Retina (tissue), 1 donor: ENCODE results near the gene ZNF20.
A peak's percentile ranks its signal among the peaks of the same experiment; 100 is the strongest.

ENCODE experiments used
- DNase-seq: peaks from one replicate; pipeline ENCODE4 v3.0.0-alpha.2; 2016

ZNF20 gene

DNA sequence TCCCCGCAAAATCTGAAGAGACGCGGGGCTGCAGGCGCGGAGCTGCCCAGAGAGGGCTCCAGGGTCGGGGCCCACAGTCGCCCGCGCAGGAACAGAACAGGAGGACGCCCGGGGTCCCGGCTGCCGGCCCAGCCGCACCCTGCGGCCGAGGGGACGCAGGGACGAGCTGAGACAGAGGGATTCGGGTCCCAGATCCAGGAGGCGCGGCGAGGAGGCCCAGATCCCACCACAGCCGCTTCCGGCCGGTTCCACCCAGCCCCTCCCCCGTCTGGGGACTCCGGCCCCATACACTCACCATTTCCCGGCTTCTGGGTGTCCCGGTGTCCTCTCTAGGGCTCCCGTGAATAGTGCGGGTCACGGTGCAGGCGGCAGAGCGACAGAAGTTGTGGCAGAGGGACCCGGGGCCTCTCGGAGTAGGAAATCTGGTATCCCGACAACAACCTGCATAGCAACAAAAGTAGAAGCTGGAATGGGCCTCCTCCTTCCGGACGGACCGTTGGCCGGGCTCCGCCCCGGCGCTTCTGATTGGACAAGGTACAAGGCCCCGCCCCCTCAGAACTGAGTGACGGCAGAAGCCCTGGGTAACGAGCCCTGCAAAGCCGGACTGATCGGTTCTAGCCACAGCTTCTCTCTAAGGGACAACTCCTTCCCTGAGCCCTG, at the start of gene ZNF20:
TSS of gene ZNF20 (minus strand) at position 466 of the 660 bp plus-strand sequence. CDS start at position 298, 168 bp downstream.
- peak; percentile 96 for DNase-seq

GRCh38 chr19:12187625-12188024, 47.5 kb upstream of the ZNF20 start:
- no peak for DNase-seq

GRCh38 chr19:12180377-12180776, 40.2 kb upstream of the ZNF20 start:
- DNase-seq: no peak

- no peak for DNase-seq
Observed at GRCh38 chr19:12166626-12167025, 26.5 kb upstream of the ZNF20 start.

GRCh38 chr19:12163826-12164225, 23.7 kb upstream of the ZNF20 start:
- DNase-seq: no peak

DNA sequence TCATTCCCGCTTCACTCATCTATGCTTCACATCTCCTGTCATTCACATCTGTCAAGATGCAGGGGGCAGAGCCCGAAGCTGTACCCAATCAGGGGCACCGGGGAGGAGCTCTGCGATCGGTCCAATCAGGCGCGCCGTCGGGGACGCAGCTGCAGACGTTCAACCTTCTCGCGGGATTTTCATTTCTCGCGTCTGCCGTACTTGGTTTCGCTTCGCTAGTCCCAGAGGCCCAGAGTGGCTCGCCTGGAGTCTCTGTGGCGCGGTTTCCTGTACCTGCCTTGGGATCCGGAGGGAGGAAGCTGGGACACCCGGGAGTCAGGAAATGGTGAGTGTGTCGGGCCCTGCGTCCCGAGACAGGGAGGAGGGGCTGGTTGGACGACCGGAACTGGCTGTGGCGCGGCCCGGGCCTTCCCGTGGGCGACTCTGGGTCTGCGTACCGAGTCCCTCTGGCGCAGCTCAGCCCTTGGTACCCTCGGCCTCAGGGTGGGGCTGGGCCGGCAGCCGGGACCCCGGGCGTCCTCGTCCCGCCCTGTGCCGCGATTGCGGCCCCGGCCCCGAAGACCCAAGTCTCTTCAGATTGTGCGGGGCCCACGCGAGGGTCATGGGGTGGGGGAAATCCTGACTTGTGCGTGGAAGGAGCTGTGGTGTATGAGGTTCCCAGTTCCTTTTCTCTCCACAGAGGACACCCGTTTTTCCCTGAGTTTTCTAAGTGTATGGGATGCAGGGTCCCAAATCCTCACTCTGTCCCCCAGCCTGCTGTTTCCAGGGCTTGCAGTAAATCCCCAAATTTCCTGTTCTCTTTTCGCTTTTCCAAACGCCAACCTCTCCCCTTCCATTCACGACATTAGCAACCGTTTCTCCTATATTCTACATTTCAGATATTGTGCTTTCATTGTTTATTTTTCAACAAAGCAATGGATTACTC, 23.0 kb upstream of the ZNF20 start, which contains the start of gene ZNF136:
TSS of gene ZNF136 (plus strand) at position 215 of the 925 bp plus-strand sequence. CDS start at position 323, 108 bp downstream.
- peak; percentile 95 for DNase-seq

DNA sequence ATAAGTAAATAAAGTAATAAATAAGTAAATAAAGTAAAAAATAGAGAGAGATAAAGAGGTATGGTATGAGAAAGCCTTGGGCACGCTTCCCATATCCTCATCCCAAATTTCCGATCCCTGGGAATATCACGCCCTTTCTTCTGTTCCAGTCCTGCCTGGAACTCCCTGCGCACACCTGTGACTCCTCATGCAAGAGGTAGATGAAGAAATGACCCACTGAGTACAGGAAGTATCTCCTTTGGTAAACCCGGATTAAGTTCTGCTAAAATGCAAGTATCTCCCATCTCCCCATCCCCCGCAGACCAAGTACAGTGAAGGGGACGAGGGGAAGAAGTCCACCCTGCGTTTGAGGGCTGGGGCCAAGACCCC, 22.3 kb upstream of the ZNF20 start:
- no peak for DNase-seq

GRCh38 chr19:12159773-12160414, 19.7 kb upstream of the ZNF20 start:
- no peak for DNase-seq

DNA sequence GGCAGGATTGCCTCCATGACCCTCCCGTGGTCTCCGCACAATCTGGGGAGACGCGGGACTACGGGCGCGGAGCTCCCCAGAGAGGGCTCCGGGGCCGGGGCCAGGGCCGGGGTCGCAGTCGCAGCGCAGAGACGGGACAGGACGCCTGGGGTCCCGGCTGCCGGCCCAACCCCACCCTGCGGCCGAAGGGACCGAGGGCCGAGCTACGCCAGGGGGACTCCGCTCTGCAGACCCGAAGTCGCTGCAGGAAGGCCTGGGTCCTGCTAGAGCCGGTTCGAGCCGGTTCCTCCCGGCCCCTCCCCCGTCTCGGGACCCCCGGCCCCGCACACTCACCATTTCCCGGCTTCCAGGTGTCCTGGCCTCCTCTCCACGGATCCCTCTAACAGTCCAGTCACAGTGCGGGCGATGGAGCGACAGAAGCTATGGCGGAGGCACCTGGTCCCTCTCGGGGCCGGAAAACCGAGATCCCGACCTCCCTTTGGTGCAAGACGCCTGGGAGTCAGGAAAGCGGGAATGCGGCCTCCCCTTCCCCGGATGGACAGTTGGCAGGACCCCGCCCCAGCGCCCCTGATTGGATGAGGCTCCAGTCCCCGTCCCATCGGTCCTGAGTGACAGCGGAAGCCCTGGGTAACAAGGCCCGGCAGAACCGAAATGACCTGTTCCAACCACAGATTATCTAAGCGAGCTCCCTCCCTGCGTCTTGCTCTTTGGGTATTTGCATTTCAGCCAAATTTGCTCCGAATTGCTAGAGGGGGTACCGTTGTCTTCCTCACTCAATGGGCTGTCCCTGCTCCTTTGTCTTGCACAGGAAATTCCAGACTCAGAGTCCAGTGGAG, 16.3 kb upstream of the ZNF20 start, which contains the start of gene ZNF625:
TSS of gene ZNF625 (minus strand) at position 512 of the 836 bp plus-strand sequence. CDS start at position 336, 176 bp downstream.
- peak; percentile 94 for DNase-seq

DNA sequence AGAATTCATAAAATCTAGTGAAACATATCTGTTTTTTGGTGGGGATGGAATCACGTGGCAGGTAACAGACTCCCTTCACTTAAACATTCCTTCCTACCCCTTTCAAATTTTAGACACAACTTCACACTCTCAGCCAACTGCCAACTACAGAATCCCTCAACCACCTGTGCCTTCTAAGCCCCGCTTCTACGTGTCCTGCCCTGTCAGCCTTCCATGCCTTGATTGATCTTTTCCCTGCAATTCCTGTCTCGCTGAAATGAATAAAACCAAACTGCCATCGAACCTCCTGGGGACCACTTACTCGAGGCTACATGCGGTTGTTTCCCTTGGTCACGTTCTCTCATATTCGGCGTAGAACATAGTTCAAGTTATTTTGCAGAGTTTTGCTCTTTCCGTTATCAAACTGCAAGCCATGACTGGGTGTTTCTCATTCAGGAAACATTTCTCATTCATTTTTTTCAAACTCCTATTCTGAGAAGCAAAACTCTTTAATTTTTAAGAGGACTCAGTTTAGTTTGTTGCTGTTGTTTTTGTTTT, 15.2 kb upstream of the ZNF20 start:
- no peak for DNase-seq

DNA sequence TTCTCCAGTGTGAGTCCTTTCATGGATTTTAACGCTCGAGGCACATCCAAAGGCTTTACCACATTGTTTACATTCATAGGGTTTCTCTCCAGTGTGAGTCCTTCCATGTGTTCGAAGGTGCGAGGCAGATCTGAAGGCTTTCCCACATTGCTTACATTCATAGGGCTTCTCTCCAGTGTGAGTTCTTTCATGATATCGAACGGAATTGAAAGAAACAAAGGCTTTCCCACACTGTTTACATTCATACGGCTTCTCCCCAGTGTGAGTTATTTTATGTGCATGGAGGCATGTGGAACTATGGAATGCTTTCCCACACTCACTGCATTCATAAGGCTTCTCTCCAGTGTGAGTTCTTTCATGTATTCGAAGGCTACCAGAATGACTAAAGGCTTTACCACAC, 5.2 kb upstream of the ZNF20 start:
- DNase-seq: no peak

GRCh38 chr19:12141405-12141736, 1.2 kb upstream of the ZNF20 start:
- DNase-seq: no peak

DNA sequence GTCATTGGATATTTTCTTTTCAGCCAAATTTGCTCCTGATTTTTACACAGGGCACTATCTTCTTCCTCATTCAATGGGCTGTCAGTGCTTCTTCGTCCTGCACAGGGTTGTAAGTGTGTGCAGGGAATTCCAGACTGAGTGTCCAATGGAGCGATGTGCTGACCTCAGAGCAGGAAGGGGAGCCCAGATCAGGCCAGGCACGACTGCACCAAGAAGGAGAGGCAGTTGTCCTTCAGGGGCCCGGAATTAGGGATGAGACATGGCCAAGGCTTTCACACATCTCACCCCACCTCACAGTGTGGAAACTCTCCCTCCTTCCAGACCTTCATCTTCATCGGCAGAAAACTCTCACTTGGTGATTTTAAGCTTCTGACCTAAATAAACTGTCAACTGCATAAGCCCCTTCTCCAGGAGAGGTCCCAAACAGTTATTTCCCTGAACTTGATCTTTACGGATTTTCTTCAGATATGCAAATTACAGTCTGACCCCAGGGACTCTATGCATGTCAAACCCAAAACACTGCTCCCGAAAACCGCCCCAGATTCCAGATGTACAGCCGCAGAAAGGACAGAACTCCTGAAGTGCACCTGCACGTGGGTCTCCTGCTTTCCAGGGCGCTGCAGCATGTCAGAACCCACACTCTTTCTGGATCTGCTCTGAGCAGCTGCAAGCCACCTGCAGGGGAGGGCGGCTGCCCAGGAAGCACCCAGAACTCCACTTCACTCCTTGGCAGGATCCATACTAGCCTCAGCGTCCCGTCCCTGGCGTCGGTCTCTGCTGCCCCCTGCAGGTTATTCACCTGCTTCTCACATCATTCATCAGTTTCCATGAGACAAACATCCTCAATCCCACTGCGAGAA, 625 bp upstream of the ZNF20 start:
- DNase-seq: peak; percentile 88

DNA sequence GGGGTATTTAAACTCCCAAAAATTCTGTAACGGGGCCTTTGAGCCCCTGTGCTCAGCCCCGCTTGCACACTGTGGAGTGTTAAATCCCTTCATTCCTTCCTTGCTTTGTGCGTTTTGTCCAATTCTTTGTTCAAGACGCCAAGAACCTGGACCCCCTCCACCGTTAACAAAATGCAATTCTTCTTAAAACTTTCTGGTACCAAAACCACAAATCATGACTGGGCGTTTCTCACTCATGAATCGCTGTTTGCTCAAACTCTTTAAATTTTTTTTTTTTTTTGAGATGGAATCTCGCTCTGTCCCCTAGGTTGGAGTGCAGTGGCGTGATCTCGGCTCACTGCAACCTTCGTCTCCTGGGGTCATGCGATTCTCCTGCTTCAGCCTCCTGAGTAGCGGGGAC, 881 bp downstream of the ZNF20 start:
- DNase-seq: peak; percentile 34

DNA sequence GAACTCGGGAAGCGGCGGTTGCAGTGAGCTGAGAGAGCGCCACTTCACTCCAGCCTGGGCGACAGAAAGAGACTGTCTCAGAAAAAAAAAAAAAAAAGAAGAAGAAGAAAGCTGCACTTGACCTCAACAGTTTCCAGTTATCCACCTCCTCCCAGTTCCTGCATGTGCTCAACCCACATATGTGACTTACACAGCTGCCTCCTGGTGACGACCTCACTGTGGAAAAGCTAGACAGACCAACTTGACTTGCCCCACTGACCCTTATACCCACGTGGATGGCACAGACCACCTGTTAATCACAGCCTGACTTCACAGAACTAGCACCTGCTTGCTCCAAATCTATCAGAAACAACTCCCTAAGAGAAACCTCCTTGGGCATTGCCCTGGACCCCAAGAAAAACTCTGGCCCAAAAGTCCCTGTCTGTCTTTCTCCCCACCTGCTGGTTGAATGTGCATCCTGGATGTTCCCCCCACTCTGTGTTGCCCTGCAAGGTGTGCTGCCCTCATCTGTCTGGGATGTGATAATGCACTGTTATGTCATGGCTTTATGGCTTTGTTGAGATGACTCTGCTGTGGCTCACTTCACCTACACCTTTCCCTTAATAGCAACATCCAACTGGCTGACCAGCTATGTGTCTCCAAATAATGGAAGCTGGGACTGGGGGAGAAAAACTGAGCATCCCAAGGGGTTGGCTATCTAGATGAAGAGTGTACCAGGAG, 2.8 kb downstream of the ZNF20 start:
- DNase-seq: no peak

GRCh38 chr19:12133069-12133468, 7.1 kb downstream of the ZNF20 start:
- no peak for DNase-seq

GRCh38 chr19:12126707-12127106, 13.4 kb downstream of the ZNF20 start:
- DNase-seq: no peak

GRCh38 chr19:12117201-12117970, 22.8 kb downstream of the ZNF20 start:
- no peak for DNase-seq

GRCh38 chr19:12113121-12113520, 27.0 kb downstream of the ZNF20 start:
- DNase-seq: no peak

DNA sequence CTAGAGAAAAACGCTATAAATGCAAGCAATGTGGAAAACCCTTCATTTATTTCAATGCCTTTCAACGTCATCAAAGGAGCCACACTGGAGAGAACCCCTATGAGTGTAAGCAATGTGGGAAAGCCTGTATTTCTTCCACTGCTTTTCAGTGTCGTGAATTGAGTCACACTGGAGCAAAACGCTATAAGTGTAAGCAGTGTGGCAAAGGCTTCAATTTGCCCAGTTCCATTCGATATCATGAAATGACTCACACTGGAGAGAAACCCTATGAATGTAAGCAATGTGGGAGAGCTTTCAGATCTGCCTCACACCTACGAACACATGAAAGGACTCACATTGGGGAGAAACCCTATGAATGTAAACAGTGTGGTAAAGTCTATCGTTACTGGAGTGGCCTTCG, 27.4 kb downstream of the ZNF20 start:
- no peak for DNase-seq
